Measurements from ENCODE around the gene TDRD7. TPM values are rescaled to one million over a fixed set of nuclear protein-coding genes. Genes with fewer than 3 reads are reported as not detected.

The TDRD7 gene
- total RNA-seq: 14.0 and 18.2 TPM in 2 replicates

GRCh38 chr9:97411789-97412625 is at the start of gene TDRD7:
TDRD7 (plus strand) TSS chr9:97412096; CDS start chr9:97428466, 16,370 bp downstream.
- DNase-seq (ENCODE audit: low read depth, low spot score): no peak

- no peak for DNase-seq (ENCODE audit: low read depth, low spot score)
Observed at GRCh38 chr9:97362777-97363545, 48.9 kb upstream of the TDRD7 start.

- DNase-seq (ENCODE audit: low read depth, low spot score): no peak
Observed at GRCh38 chr9:97363661-97364299, 48.1 kb upstream of the TDRD7 start.

- DNase-seq (ENCODE audit: low read depth, low spot score): no peak
Observed at GRCh38 chr9:97364769-97365490, 47.0 kb upstream of the TDRD7 start.

- no peak for DNase-seq (ENCODE audit: low read depth, low spot score)
Observed at GRCh38 chr9:97365634-97366033, 46.3 kb upstream of the TDRD7 start.

GRCh38 chr9:97366476-97366875 is 45.4 kb upstream of the TDRD7 start:
- DNase-seq (ENCODE audit: low read depth, low spot score): no peak

- no peak for DNase-seq (ENCODE audit: low read depth, low spot score)
Observed at GRCh38 chr9:97366889-97367288, 45.0 kb upstream of the TDRD7 start.

GRCh38 chr9:97367729-97368128 is 44.2 kb upstream of the TDRD7 start:
- no peak for DNase-seq (ENCODE audit: low read depth, low spot score)

- no peak for DNase-seq (ENCODE audit: low read depth, low spot score)
Observed at GRCh38 chr9:97368964-97369363, 42.9 kb upstream of the TDRD7 start.

- no peak for DNase-seq (ENCODE audit: low read depth, low spot score)
Observed at GRCh38 chr9:97372580-97372979, 39.3 kb upstream of the TDRD7 start.

GRCh38 chr9:97373331-97373730 is 38.6 kb upstream of the TDRD7 start:
- no peak for DNase-seq (ENCODE audit: low read depth, low spot score)

- DNase-seq (ENCODE audit: low read depth, low spot score): no peak
Observed at GRCh38 chr9:97374811-97375210, 37.1 kb upstream of the TDRD7 start.

- DNase-seq (ENCODE audit: low read depth, low spot score): no peak
Observed at GRCh38 chr9:97376902-97377301, 35.0 kb upstream of the TDRD7 start.

- DNase-seq (ENCODE audit: low read depth, low spot score): no peak
Observed at GRCh38 chr9:97382099-97382718, 29.7 kb upstream of the TDRD7 start.

- DNase-seq (ENCODE audit: low read depth, low spot score): no peak
Observed at GRCh38 chr9:97384406-97385262, 27.3 kb upstream of the TDRD7 start.

GRCh38 chr9:97385626-97386264 is 26.2 kb upstream of the TDRD7 start:
- no peak for DNase-seq (ENCODE audit: low read depth, low spot score)

- no peak for DNase-seq (ENCODE audit: low read depth, low spot score)
Observed at GRCh38 chr9:97386265-97386633, 25.6 kb upstream of the TDRD7 start.

- DNase-seq (ENCODE audit: low read depth, low spot score): no peak
Observed at GRCh38 chr9:97386733-97387503, 25.0 kb upstream of the TDRD7 start.

GRCh38 chr9:97387504-97387886 is 24.4 kb upstream of the TDRD7 start:
- no peak for DNase-seq (ENCODE audit: low read depth, low spot score)
